HG02852 (cell line): ENCODE results near the gene SLC26A6.

Experiments used
- ATAC-seq: cut with Tn5 transposase; IDR thresholded peaks from one replicate; pipeline ENCODE4 v1.9.1; 2021; ENCODE audit warnings: mild to moderate bottlenecking, moderate library complexity; ENCODE audit not compliant: unreplicated experiment

Gene SLC26A6

DNA sequence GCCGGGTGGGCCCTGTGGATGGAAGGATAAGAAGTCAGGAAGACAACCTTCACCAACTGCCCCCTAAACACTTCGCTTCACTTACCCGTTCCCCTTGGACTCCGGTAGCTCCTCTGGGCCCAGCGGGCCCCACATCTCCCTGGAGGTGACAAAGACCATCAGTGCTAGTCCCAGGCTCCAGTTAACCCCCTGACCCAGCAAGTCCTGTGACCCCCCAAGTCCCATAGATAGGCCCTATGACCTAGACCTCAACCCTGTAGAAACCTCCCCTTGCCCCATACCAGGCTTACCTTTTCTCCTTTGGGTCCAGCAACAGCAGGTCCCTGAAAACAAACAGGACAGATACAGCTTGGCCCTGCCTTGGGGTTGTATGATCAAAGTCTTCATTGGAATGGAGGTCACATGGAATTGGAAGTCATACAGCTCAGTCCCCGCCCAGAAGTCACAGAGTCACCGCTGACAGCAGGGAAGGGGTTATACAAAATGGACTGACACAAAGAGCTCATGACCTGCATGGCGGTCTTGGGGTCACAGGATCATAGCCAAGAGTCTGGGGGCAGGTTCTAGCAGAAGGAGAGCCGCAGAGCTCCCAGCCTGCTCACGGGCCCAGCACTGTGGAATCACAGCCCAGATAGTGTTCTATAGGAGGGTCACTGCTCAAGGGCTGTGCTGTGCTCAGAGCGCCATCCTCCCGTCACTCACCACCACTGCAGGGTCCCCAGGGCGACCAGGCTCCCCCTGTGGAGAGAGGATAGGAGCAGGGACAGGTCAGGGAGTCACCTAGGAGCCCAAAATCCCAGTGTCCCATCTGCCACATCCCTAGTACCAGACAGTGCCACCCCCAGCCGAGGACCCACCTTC lies 53.4 kb downstream of the SLC26A6 start:
- no peak for ATAC-seq

DNA sequence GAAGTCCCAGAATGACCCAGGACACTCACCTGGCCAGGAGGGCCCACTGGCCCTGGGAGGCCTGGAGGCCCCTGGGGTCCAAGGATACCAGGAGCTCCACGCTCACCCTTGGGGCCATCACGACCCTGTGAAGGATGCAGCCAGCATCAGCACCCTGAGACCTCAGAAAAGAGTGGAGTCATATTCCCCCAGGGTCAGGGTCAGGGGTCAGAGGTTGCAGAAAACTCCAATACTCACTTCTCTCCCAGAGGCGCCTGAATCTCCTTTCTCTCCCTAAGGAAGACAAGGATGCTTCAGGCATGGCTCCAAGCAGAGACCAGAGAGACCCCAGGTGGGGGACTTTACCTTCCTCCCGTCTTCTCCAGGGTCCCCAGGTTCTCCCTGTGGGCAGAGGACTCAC lies 58.6 kb downstream of the SLC26A6 start:
- ATAC-seq, result no peak
